GM12875 (cell line): ENCODE data around the gene UBE2L6.

Experiments used
- H3K4me3 ChIP-seq: one replicate; pipeline ENCODE4 v1.5.1; 2011; ENCODE audit warnings: low read depth, low read length, control low read depth
- CTCF ChIP-seq: IDR thresholded peaks from 2 replicates; pipeline ENCODE4 v1.5.1; 2011; ENCODE audit warnings: low read depth, mild to moderate bottlenecking, control low read depth, inconsistent platforms, low read length, moderate library complexity, borderline replicate concordance; ENCODE audit not compliant: insufficient read depth

Gene UBE2L6

GRCh38 chr11:57567515-57568329 lies at the start of gene UBE2L6:
UBE2L6 (minus strand) TSS chr11:57567672; CDS start chr11:57567611, 61 bp downstream.
- TF ChIP-seq CTCF = peak; percentile 70
- H3K4me3 ChIP-seq = peak within 1 kb of the TSS; percentile 84

GRCh38 chr11:57616595-57616994 lies 49.1 kb upstream of the UBE2L6 start:
- TF ChIP-seq CTCF = no peak
- H3K4me3 ChIP-seq = no peak overlapping the region

GRCh38 chr11:57615308-57615707 lies 47.8 kb upstream of the UBE2L6 start:
- no peak for TF ChIP-seq CTCF
- no peak overlapping the region for H3K4me3 ChIP-seq

GRCh38 chr11:57614234-57614772 lies 46.8 kb upstream of the UBE2L6 start:
- no peak overlapping the region for H3K4me3 ChIP-seq
- TF ChIP-seq CTCF = no peak

- no peak for TF ChIP-seq CTCF
Observed at GRCh38 chr11:57610170-57610569, 42.7 kb upstream of the UBE2L6 start.

GRCh38 chr11:57605028-57605420 lies 37.6 kb upstream of the UBE2L6 start:
- no peak for TF ChIP-seq CTCF
- H3K4me3 ChIP-seq = no peak overlapping the region

More at GRCh38 chr11:57610170-57610569, 42.7 kb upstream of the UBE2L6 start:
- no peak overlapping the region for H3K4me3 ChIP-seq

- no peak for TF ChIP-seq CTCF
- H3K4me3 ChIP-seq = no peak overlapping the region
Observed at GRCh38 chr11:57604296-57605027, 37.0 kb upstream of the UBE2L6 start.
